Astrocyte (in vitro differentiated cells and primary cell): ENCODE results near the gene ANKDD1A.

Experiments used
- EZH2 ChIP-seq: IDR thresholded peaks from 2 replicates; pipeline ENCODE4 v1.6.1; 2012; ENCODE audit warnings: mild to moderate bottlenecking, low read length, inconsistent platforms; ENCODE audit not compliant: insufficient read depth
- TF ChIP-seq, protein P1 (sequence below): IDR thresholded peaks from 2 replicates; pipeline ENCODE4 v1.5.1; 2011; ENCODE audit warnings: low read depth, mild to moderate bottlenecking, inconsistent platforms, low read length, moderate library complexity; ENCODE audit not compliant: insufficient read depth

DNA sequence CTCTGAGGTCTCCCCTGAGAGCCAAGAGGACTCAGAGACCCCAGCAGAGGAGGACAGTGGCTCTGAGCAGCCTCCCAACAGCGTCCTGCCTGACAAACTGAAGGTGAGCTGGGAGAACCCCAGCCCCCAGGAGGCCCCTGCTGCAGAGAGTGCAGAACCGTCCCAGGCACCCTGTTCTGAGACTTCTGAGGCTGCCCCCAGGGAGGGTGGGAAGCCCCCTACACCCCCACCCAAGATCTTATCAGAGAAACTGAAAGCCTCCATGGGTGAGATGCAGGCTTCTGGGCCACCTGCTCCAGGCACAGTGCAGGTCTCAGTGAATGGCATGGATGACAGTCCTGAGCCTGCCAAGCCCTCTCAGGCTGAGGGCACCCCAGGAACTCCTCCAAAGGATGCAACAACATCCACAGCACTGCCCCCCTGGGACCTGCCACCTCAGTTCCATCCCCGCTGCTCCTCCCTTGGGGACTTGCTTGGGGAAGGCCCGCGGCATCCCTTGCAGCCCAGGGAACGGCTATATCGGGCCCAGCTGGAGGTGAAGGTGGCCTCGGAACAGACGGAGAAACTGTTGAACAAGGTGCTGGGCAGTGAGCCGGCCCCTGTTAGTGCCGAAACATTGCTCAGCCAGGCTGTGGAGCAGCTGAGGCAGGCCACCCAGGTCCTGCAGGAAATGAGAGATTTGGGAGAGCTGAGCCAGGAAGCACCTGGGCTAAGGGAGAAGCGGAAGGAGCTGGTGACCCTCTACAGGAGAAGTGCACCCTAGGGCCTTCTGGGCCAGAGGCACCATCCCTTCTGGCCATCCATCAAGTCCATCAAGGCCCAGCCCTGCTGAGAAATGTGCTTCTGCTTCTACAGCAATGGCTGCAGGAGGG is 46.3 kb upstream of the ANKDD1A start:
- TF ChIP-seq EZH2, result no peak
- TF ChIP-seq, protein P1, sequence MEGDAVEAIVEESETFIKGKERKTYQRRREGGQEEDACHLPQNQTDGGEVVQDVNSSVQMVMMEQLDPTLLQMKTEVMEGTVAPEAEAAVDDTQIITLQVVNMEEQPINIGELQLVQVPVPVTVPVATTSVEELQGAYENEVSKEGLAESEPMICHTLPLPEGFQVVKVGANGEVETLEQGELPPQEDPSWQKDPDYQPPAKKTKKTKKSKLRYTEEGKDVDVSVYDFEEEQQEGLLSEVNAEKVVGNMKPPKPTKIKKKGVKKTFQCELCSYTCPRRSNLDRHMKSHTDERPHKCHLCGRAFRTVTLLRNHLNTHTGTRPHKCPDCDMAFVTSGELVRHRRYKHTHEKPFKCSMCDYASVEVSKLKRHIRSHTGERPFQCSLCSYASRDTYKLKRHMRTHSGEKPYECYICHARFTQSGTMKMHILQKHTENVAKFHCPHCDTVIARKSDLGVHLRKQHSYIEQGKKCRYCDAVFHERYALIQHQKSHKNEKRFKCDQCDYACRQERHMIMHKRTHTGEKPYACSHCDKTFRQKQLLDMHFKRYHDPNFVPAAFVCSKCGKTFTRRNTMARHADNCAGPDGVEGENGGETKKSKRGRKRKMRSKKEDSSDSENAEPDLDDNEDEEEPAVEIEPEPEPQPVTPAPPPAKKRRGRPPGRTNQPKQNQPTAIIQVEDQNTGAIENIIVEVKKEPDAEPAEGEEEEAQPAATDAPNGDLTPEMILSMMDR, result no peak
